Fibroblast of skin of left quadriceps (primary cell): Measurements from ENCODE around the gene SPECC1.
A peak's percentile ranks its signal among the peaks of the same experiment; 100 is the strongest.
"Not testable (repeated sequence)": the region's sequence is repeated elsewhere in the genome, so short reads cannot be mapped to it uniquely, and the experiment has no call there.

Experiments
- DNase-seq, 2 experiments: peaks; one replicate each; pipeline ENCODE4 v3.0.0-alpha.2; 2013; ENCODE audit warnings: low read depth in 2 of 2

SPECC1 gene

DNA sequence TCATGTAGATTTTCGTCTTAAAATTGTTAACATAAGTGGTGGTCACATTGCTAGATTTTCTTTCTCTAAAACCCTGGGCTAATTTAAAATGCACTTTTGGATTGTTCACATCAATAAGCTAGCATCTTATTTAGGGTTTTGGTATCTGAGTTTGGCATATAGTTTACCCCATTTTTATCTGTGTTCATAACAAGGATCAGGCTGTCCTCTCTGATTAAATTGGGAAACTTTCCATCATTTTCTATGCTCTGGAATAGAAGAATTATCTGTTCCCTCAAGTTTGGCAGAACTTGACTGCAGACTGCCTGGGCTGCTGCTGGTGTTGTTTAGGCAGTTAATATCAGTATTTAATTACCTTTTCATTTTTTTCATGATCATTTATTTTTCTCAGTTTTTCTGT is 1.8 kb downstream of the SPECC1 start:
- DNase-seq, result no peak

GRCh38 chr17:20012017-20012536 is 2.9 kb downstream of the SPECC1 start:
- no peak for DNase-seq

- not testable (repeated sequence) for DNase-seq
Measured at GRCh38 chr17:20016475-20016992, 7.4 kb downstream of the SPECC1 start.

- DNase-seq, result no peak
Measured at GRCh38 chr17:20022701-20023100, 13.5 kb downstream of the SPECC1 start.

DNA sequence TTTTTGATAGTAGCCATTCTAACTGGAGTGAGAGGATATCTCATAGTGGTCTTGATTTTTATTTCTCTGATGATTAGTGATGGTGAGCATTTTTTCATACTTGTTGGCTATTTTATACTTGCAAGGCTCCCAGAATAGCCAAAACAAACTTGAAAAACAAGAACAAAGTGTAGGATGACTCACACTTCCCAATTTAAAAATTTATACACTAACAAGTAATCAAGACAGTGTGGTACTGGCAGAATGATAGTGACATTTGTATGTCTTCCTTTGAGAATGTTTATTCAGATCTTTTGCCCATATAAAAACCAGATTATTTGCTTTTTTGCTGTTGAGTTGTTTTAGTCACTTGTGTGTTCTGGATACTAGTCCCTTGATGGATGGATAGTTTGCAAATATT is 17.8 kb downstream of the SPECC1 start:
- no peak for DNase-seq

DNA sequence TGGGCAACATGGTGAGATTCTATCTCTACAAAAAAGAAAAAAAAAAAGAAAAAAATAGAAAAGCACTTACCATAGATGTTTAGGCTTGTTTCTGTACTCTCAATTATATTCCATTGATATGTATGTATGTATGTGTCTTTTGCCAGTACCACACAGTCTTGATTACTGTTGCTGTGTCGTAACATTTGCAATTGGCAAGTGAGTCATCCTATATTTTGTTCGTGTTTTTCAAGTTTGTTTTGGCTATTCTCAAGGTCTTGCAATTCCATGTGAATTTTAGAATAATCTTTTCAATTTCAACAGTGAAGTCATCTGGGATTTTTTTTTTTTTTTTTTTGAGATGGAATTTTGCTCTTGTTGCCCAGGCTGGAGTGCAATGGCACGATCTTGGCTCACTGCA is 19.3 kb downstream of the SPECC1 start:
- peak in 1 of 2 experiments; percentile 1 for DNase-seq

- no peak for DNase-seq
Measured at GRCh38 chr17:20032636-20033035, 23.5 kb downstream of the SPECC1 start.

GRCh38 chr17:20033415-20033814 is 24.3 kb downstream of the SPECC1 start:
- DNase-seq, result no peak

GRCh38 chr17:20035501-20035900 is 26.3 kb downstream of the SPECC1 start:
- DNase-seq, result no peak

GRCh38 chr17:20037286-20037685 is 28.1 kb downstream of the SPECC1 start:
- not testable (repeated sequence) for DNase-seq

DNA sequence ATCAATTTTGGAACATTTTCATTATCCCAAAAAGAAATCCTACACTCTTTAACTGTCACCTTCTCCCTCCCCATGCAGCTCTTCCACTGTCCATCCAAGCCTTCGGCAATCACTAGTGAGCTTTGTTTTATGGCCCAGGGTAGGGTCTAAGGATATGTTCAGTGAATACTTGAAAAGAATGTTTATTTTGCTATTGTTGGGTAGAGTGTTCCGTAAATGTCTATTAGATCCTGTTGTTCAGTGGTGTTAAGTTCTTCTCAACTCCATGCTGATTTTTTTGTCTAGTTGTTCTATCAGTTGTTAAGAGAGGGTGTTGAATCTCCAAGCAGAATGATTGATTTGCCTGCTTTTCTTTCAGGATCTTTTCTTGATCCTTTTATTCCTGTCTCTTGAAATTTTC is 29.9 kb downstream of the SPECC1 start:
- DNase-seq, result no peak

DNA sequence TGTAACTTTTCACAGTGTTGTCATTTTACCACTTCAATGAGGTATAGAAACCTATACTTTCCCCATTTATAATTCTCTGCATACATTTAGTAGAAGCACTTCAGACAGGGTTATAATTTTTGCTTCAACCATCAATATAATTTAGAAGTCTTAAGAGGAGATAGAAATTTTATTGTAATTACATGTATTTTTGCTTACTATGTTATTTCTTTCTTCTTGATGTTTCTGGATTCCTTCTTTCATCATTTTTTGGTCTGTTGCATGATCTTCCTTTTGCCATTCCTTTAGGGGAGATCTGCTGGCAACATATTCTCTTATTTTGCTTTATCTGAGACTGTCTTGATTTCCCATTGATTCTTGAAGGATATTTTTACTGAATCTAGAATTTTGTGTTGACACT is 31.1 kb downstream of the SPECC1 start:
- no peak for DNase-seq

DNA sequence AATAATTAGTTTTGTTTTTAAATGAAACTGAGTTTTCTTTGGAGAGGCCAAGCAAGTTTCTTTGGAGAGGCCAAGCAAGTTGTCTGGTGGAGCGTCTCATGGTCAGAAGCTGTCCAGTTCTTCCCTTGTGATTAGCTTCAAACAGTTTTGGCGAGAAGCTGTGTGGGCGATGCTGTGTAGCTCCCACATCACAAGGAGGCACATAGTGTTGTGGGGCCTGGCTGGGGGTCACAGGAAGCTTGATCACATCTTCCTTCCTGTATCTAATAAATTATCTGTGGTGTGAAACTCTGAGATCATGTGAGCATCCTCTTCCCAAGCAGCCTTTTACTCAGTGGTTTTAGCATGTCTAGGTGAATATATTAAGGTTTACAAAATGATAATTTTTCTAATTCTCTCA is 33.9 kb downstream of the SPECC1 start:
- no peak for DNase-seq

DNA sequence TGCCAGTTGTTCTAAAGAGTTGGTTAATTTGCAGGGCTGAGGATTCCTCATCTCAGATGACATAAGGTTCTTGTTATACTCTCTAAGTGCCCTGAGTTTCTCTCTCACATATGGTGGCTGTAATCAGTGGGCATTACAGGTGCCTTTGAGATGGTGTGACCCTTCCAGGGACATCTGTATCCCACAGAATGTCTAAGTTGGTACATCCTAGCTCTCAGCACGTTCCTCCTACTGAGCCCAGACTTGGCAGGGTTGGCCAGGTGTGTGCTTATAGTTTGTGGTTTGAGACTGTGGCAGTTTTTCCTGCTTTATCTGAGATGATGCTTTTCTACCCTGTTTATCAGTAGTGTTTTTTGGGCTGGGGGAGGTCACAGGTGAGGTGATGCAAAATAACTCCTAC is 36.3 kb downstream of the SPECC1 start:
- no peak for DNase-seq

DNA sequence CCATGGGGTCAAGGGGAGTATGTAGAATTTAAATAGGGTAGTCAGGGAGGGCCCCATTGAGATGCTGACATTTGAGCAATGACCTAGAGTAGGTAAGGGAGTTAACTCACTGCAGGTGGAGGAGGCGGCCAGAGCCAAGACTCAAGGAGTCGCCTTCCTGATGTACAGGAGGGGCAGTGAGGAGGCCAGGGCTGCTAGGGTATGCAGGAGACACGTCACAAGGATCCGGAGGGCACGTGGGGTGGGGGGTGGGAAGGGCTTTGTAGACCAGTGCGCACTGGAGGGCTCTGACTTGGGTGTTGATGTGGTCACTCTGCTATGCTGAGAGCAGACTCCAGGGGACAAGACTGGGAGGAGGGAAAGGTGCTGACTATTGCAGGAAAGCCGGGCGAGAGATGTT is 37.5 kb downstream of the SPECC1 start:
- DNase-seq, result no peak

- DNase-seq, result no peak
Measured at GRCh38 chr17:20051624-20052023, 42.5 kb downstream of the SPECC1 start.

- DNase-seq, result no peak
Measured at GRCh38 chr17:20053361-20053964, 44.3 kb downstream of the SPECC1 start.

DNA sequence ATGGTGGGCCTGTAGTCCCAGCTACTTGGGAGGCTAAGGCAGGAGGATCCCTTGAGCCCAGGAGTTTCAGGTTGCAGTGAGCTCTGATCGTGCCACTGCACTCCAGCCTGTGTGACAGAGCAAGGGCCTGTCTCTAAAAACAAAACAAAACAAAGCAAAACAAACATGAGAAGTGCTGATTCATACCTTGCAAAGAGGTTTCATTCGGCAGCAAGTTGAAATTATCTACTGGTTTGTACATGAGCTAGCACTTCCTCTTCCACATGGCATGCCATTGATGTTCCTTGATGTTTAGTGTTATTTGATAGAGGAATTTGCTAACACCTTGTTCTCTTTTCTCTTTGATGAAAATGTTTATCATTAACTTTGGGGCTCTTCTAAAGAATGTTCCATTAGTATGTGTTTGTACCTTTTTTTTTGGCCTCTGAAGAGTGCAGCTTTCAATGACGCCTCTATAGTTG is 50.6 kb downstream of the SPECC1 start:
- no peak for DNase-seq

DNA sequence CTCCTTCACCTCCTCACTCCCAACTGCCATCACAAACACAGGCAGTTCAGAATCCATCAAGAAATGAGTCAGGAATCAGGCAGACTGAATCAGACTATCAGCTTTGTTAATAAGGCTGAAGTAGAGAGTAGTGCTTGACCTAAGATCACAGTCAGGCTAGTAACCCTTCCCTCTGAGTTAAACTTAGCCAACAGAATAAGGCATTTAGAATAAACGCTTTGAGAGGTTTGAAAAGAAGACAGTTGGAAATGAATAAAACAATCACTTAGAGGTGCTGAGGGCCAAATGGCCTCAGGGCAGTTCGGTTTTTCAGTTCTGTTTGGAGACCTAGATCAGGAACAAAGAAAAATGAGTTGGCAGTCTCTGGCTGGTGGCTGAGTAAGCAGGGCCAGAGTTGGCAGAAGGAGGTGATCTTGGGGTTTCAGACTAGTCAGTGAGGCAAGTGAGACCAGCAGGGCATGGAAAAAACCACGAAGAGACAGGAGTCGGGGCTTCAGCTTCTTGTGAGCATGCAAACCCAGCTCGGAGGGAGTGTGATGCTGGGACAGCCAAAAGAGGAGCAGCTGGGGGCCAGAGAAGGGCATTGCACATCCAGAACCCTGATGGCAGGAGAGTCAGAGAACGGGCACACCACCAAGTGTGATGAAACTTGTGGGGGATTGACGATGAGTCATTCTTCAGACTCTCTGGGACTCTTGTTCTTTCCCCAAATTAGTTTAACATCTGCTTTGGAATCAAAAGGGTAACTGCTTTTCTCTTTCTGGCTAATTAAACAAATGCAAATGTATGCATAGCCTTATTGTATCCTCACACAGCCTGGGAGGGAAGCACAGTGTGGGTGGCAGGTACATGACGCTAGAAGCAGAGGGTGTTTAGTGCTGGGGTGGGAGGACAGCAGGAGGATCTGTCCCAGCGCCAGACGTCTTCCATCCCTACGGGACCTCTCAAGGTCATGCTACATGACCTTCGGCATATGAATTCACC is 54.8 kb downstream of the SPECC1 start:
- peak; percentile 67 to 71 for DNase-seq

- DNase-seq, result peak; percentile 57 to 58
Measured at GRCh38 chr17:20066253-20066652, 57.1 kb downstream of the SPECC1 start.

DNA sequence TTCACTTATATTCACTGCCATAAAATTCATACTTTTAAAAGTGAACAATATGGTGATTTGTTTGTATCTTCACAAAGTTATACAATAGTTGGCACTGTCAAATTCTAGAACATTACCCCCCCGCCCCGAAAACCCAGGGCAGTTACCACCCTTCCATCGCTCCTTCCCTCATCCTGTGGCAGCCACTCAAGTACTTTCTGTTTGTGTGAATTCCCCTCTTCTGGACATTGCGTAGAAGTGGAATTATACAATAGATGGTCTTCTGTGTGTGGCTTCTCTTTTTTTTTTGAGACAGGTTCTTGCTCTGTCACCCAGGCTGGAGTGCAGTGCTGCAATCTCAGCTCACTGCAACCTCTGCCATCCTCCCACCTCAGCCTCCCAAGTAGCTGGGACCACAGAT is 58.6 kb downstream of the SPECC1 start:
- no peak for DNase-seq

GRCh38 chr17:20068445-20068844 is 59.3 kb downstream of the SPECC1 start:
- DNase-seq, result no peak
